Stomach smooth muscle (tissue), 2 donors: Measurements from ENCODE around the gene RUNX1.

Experiments
- H3K27ac ChIP-seq: one replicate; pipeline ENCODE4 v1.7.0; 2013; ENCODE audit warnings: mild to moderate bottlenecking, low read length, inconsistent platforms
- H3K27me3 ChIP-seq, 2 donors: one replicate each; pipeline ENCODE4 v1.7.0; 2013; ENCODE audit warnings: low read length in 2 of 2; ENCODE audit not compliant: insufficient read depth in 2 of 2, control insufficient read depth in 1 of 2
- H3K36me3 ChIP-seq, 2 donors: one replicate each; pipeline ENCODE4 v1.7.0; 2013; ENCODE audit warnings: low read length in 2 of 2; ENCODE audit not compliant: control insufficient read depth in 2 of 2, insufficient read depth in 2 of 2
- H3K4me1 ChIP-seq: one replicate; pipeline ENCODE4 v1.7.0; 2013; ENCODE audit warnings: low read length; ENCODE audit not compliant: control insufficient read depth, insufficient read depth
- H3K4me3 ChIP-seq, 2 donors: one replicate each; pipeline ENCODE4 v1.7.0; 2013; ENCODE audit warnings: low read length in 2 of 2
- H3K9ac ChIP-seq, 2 donors: one replicate each; pipeline ENCODE4 v1.7.0; 2013; ENCODE audit warnings: low read length in 2 of 2, mild to moderate bottlenecking in 1 of 2
- H3K9me3 ChIP-seq, 2 donors: one replicate each; pipeline ENCODE4 v1.7.0; 2013; ENCODE audit warnings: low read length in 2 of 2; ENCODE audit not compliant: control insufficient read depth in 2 of 2
- donor health status: healthy.
- donor health status: Pancreatic carcinoma.

The RUNX1 gene

DNA sequence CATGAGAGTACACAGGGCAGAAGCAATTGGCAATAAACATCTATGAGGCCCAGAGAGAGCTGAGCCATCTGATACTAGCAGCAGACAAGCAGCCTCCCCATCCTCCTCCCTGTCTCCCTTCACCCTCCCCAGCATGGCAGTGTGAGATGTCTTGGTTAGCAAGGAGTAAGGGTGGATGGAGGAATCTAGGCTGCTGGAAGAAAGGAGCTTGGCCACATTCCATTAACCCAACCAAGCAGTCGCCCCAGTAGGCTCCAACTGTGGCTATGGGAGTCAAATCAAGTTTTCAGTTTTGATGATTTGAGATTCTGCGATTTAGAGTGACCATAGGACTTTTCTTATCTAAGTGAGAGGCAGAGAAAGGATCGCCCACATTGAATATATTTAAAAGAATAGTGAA, 12.9 kb upstream of the RUNX1 start:
- no peaks in the 10 kb centered on the region for H3K4me1 ChIP-seq

DNA sequence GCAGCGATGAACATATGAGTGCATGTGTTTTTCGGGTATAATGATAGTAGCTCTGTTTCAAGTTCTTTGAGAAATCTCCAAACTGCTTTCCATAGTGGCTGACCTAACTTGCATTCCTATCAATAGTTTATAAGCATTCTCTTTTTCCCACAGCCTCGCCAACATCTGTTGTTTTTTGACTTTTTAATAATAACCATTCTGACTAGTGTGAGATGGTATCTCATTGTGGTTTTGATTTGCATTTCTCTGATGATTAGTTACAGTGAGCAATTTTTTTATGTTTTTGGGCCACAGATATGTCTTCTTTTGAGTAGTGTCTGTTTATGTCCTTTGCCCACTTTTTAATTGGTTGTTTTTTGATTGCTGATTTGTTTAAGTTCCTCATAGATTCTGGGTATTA, 10.6 kb upstream of the RUNX1 start:
- no peak overlapping the region for H3K27ac ChIP-seq
- no peak overlapping the region for H3K9ac ChIP-seq
- no peaks in the 10 kb centered on the region for H3K4me1 ChIP-seq
- no peaks in the 10 kb centered on the region for H3K27me3 ChIP-seq
- H3K4me3 ChIP-seq = no peak overlapping the region
- no peaks in the 10 kb centered on the region for H3K9me3 ChIP-seq
- no peaks in the 10 kb centered on the region for H3K36me3 ChIP-seq

More for the DNA sequence above, 12.9 kb upstream of the RUNX1 start:
- H3K9me3 ChIP-seq = no peaks in the 10 kb centered on the region
- H3K27me3 ChIP-seq = no peaks in the 10 kb centered on the region
- no peaks in the 10 kb centered on the region for H3K36me3 ChIP-seq
- H3K27ac ChIP-seq = no peak overlapping the region
- H3K9ac ChIP-seq = no peak overlapping the region
- H3K4me3 ChIP-seq = no peak overlapping the region

DNA sequence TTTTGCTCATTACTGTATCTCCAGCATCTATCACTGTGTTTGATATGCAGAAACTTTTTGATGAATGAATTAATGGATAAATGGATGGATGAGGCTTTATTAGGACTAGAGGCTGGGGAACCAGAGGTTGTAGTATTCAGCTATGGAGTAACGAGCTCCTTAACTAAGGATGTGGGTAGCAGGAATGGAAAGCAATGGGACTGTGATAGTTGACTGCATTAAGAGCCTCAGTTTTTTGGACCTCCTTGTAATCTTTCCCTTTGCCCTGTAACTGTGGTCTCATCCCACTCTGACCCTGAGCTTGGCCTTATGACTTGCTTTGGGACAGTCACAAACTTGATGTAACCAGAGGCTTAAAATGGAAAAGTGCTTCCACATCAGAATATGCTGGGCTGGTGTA, 9.0 kb upstream of the RUNX1 start:
- H3K27me3 ChIP-seq = no peaks in the 10 kb centered on the region
- no peaks in the 10 kb centered on the region for H3K36me3 ChIP-seq
- no peaks in the 10 kb centered on the region for H3K9me3 ChIP-seq
- no peak overlapping the region for H3K27ac ChIP-seq
- no peak overlapping the region for H3K9ac ChIP-seq
- no peak overlapping the region for H3K4me3 ChIP-seq
- H3K4me1 ChIP-seq = peaks cover 8% of the 10 kb centered on the region

DNA sequence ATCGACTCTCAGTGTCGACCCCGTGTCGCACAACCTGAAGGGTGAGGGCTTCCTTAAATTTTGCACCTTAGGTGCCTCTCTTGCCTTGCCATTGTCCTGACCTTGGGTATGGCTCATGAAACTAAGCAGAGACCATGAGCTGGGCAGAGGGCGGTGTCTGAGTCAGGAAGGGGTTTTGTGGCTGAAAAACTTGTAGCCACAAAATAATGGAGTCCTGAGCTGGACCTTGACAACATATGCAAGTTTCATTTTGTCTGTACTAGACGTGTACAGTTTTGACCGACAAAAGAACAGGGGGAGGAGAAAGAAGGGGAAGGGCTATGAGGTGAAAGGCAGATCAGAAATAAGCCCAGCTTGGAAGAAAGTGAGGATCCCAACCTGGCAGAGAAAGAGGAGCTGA, 8.3 kb upstream of the RUNX1 start:
- no peak overlapping the region for H3K4me3 ChIP-seq
- H3K4me1 ChIP-seq = peaks cover 12% of the 10 kb centered on the region
- H3K27me3 ChIP-seq = no peaks in the 10 kb centered on the region
- H3K27ac ChIP-seq = no peak overlapping the region
- no peaks in the 10 kb centered on the region for H3K36me3 ChIP-seq
- H3K9ac ChIP-seq = no peak overlapping the region
- H3K9me3 ChIP-seq = no peaks in the 10 kb centered on the region

GRCh38 chr21:35053356-35054096, 4.4 kb upstream of the RUNX1 start:
- H3K27ac ChIP-seq = peak overlapping the region; percentile 58
- H3K4me3 ChIP-seq = peak overlapping the region; percentile 6 to 23
- H3K9ac ChIP-seq = no peak overlapping the region
- H3K4me1 ChIP-seq = peaks cover 23% of the 10 kb centered on the region
- no peaks in the 10 kb centered on the region for H3K36me3 ChIP-seq
- H3K27me3 ChIP-seq = no peaks in the 10 kb centered on the region
- H3K9me3 ChIP-seq = no peaks in the 10 kb centered on the region

- Histone ChIP-seq H3K27me3 (no peaks in the 10 kb centered on the region), H3K36me3 (no peaks in the 10 kb centered on the region), H3K4me3 (no peak overlapping the region), H3K27ac (peak overlapping the region; percentile 58), H3K9me3 (no peaks in the 10 kb centered on the region), H3K4me1 (peaks cover 30% of the 10 kb centered on the region), H3K9ac (no peak overlapping the region)
Observed at GRCh38 chr21:35052801-35053200, 3.7 kb upstream of the RUNX1 start.

DNA sequence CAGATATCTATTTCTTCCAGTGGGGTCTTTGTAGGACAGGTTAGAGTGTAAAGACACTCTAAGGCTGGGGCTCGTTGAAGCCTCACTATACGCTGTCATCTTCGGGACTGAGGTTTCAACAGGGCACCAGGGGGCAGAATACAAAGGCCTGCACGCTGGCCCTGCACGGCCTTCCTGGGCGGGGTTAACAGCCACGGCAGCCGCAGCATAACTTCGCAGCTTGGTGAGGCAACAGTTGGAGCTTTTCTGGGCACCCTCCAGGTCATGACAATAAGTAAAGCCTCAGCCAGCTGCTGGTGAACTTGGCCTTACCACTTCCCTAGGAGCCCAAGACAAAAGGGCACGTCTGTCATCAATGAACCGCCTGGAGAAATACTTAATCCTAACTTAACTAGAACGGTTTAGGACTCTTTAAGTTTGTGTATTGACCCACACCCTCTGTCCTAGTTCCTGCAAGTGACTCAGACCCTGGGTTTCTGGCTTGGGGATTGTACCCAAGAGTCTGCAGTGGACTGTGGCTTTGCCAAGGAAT, 2.3 kb upstream of the RUNX1 start:
- Histone ChIP-seq H3K9me3 (no peaks in the 10 kb centered on the region), H3K27me3 (no peaks in the 10 kb centered on the region), H3K4me3 (no peak overlapping the region), H3K9ac (no peak overlapping the region), H3K27ac (no peak overlapping the region), H3K36me3 (no peaks in the 10 kb centered on the region), H3K4me1 (peaks cover 44% of the 10 kb centered on the region)

- H3K9ac ChIP-seq = no peak overlapping the region
- H3K4me3 ChIP-seq = no peak overlapping the region
Observed at GRCh38 chr21:35050348-35051286, 1.5 kb upstream of the RUNX1 start.

GRCh38 chr21:35048183-35048601, 910 bp downstream of the RUNX1 start:
- H3K4me1 ChIP-seq = peaks cover 39% of the 10 kb centered on the region
- H3K9me3 ChIP-seq = no peaks in the 10 kb centered on the region
- no peak overlapping the region for H3K27ac ChIP-seq

More at GRCh38 chr21:35050348-35051286, 1.5 kb upstream of the RUNX1 start:
- Histone ChIP-seq H3K4me1 (peaks cover 45% of the 10 kb centered on the region), H3K36me3 (no peaks in the 10 kb centered on the region), H3K9me3 (no peaks in the 10 kb centered on the region), H3K27me3 (no peaks in the 10 kb centered on the region), H3K27ac (no peak overlapping the region)

DNA sequence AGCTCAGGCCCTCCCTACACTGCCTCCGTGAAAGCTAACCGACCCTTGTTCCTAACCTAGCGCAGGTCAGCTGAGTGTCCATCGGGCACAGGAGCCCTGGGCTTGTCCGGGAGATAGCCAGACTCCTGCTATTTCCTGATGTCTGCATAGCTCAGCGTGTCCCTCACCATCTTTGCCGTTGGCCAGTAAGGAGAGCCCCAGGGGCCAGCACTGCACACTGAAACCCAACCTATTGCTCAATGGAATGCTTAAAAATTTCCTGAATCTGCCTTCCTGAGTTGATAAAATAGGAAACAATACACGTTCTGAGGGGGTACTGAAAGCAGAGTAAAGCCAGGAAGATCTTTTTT, 2.2 kb downstream of the RUNX1 start:
- H3K4me3 ChIP-seq = peak overlapping the region; percentile 27 to 49
- H3K4me1 ChIP-seq = peaks cover 33% of the 10 kb centered on the region
- no peak overlapping the region for H3K27ac ChIP-seq
- H3K36me3 ChIP-seq = no peaks in the 10 kb centered on the region
- H3K9ac ChIP-seq = no peak overlapping the region
- H3K27me3 ChIP-seq = no peaks in the 10 kb centered on the region
- H3K9me3 ChIP-seq = no peaks in the 10 kb centered on the region

More at GRCh38 chr21:35048183-35048601, 910 bp downstream of the RUNX1 start:
- peak overlapping the region in 1 of 2 donors; percentile 16 for H3K9ac ChIP-seq
- H3K27me3 ChIP-seq = no peaks in the 10 kb centered on the region
- peak overlapping the region; percentile 6 to 49 for H3K4me3 ChIP-seq
- no peaks in the 10 kb centered on the region for H3K36me3 ChIP-seq
